ENCODE measurements around the gene GREB1L.
"Not testable (repeated sequence)": the region's sequence is repeated elsewhere in the genome, so short reads cannot be mapped to it uniquely, and the experiment has no call there.

GRCh38 chr18:21315126-21315525 is 73.1 kb downstream of the GREB1L start:
- TF ChIP-seq, protein P1, sequence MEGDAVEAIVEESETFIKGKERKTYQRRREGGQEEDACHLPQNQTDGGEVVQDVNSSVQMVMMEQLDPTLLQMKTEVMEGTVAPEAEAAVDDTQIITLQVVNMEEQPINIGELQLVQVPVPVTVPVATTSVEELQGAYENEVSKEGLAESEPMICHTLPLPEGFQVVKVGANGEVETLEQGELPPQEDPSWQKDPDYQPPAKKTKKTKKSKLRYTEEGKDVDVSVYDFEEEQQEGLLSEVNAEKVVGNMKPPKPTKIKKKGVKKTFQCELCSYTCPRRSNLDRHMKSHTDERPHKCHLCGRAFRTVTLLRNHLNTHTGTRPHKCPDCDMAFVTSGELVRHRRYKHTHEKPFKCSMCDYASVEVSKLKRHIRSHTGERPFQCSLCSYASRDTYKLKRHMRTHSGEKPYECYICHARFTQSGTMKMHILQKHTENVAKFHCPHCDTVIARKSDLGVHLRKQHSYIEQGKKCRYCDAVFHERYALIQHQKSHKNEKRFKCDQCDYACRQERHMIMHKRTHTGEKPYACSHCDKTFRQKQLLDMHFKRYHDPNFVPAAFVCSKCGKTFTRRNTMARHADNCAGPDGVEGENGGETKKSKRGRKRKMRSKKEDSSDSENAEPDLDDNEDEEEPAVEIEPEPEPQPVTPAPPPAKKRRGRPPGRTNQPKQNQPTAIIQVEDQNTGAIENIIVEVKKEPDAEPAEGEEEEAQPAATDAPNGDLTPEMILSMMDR (IDR thresholded peaks at IDR 0.05; ENCODE audit: poor library complexity, severe bottlenecking), result not testable (repeated sequence)
- TF ChIP-seq EP300 (conservative IDR thresholded peaks at IDR 0.05; ENCODE audit: poor library complexity, severe bottlenecking); EZH2 (IDR thresholded peaks at IDR 0.05; ENCODE audit: borderline replicate concordance, insufficient read depth, low read length, poor library complexity, severe bottlenecking): not testable (repeated sequence)
